Breast epithelium (tissue), 4 donors: ENCODE data around the gene FBN2. TPM values are rescaled to one million over a fixed set of nuclear protein-coding genes. Genes with fewer than 3 reads are reported as not detected.

Experiments
- DNase-seq, 2 donors: peaks; one replicate each; pipeline ENCODE4 v3.0.0-alpha.2; 2019; ENCODE audit warnings: low spot score in 2 of 2
- H3K27ac ChIP-seq, 2 donors: fragments of 200-600 bp; sonication (generic) in 1 of 2; one replicate each; pipeline ENCODE4 v1.5.1; 2016 to 2019; ENCODE audit warnings: mild to moderate bottlenecking in 1 of 2
- H3K27me3 ChIP-seq, 2 donors: fragments of 200-600 bp; sonication (generic) in 1 of 2; one replicate each; pipeline versions ENCODE4 v1.5.1 to v1.6.0; 2017 to 2019; ENCODE audit warnings: control low read depth in 1 of 2, mild to moderate bottlenecking in 1 of 2
- H3K36me3 ChIP-seq: fragments of 200-600 bp; one replicate; pipeline ENCODE4 v1.5.1; 2019
- H3K4me1 ChIP-seq, 2 donors: fragments of 200-600 bp; sonication (generic); one replicate each; pipeline ENCODE4 v1.5.1; 2016 to 2019; ENCODE audit warnings: control low read depth in 1 of 2
- H3K4me3 ChIP-seq, 3 donors: fragments of 200-600 bp; sonication (generic); 1 replicate in 2 of 3; 2 replicates in 1 of 3; pipeline ENCODE4 v1.5.1; 2016 to 2019; ENCODE audit warnings: mild to moderate bottlenecking in 3 of 3, moderate library complexity in 2 of 3
- H3K9me3 ChIP-seq, 2 donors: fragments of 200-600 bp; sonication (generic) in 1 of 2; one replicate each; pipeline ENCODE4 v1.5.1; 2016 to 2019; ENCODE audit warnings: control low read depth in 1 of 2
- POLR2A ChIP-seq: fragments of 450-650 bp; IDR thresholded peaks from one replicate; pipeline ENCODE4 v1.6.1; 2016; ENCODE audit warnings: antibody characterized with exemption, mild to moderate bottlenecking, moderate library complexity
- POLR2AphosphoS5 ChIP-seq, 3 donors: sonication (generic); formaldehyde crosslinking; IDR thresholded peaks; one replicate each; pipeline ENCODE4 v1.6.1; 2017; ENCODE audit warnings: antibody characterized with exemption in 3 of 3
- intact Hi-C: fragments of 100-400 bp; cut with DNase I; formaldehyde crosslinking; loops from one replicate; pipeline ENCODE4 v1.15.1; 2023; ENCODE audit warnings: low total_unique reads
- total RNA-seq, 3 donors: library from RNA; depleted of rRNA; stranded (reverse); fragments of >200 nt; gene quantifications; one replicate each; pipeline ENCODE4 v1.1.0, GENCODE V29; 2016
- TF ChIP-seq, protein P1 (sequence below), 3 donors: fragments of 450-650 bp; IDR thresholded peaks; one replicate each; pipeline ENCODE4 v1.5.1; 2016 to 2017; ENCODE audit warnings: antibody characterized with exemption in 3 of 3, mild to moderate bottlenecking in 3 of 3, moderate library complexity in 3 of 3

Gene FBN2
- total RNA-seq, 3 donors from 2014 or later, result 0.88 to 7.5 (median 1.8) TPM

DNA sequence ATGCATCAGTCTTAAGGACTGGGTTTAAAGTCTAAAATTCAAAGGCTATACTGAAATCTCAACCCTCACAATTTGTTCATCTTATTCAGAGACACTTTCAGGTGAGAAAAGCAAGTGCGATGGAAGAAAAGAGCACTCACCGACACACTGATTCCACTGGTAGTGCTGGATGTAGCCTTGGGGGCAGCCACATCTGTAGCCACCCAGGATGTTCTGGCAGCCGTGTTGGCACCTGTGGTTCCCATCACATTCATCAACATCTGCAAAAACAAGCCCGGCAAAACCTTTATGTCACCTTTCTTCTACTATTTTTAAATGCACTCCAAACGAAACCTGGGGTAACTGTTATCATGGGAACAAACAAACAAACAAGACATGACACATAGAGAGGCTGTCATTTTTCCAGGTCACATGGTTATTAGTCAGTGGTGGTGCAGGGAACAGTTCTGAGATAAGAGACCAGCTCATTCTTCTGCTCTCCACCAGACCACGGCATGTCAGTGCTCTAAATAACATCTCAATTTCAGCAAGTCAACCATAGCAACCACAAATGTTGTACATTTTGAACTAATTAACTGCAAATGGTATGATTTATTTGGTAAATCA is 266.1 kb downstream of the FBN2 start:
- Histone ChIP-seq H3K4me1 (no peaks in the 10 kb centered on the region), H3K27ac (no peak overlapping the region), H3K4me3 (no peak overlapping the region), H3K9me3 (no peaks in the 10 kb centered on the region), H3K27me3 (no peaks in the 10 kb centered on the region), H3K36me3 (no peaks in the 10 kb centered on the region)
- no peak for DNase-seq
- intact Hi-C loops, result no loop called here
- TF ChIP-seq POLR2AphosphoS5 (IDR thresholded peaks at IDR 0.05) (no peak), POLR2A (no peak)
- TF ChIP-seq, protein P1, sequence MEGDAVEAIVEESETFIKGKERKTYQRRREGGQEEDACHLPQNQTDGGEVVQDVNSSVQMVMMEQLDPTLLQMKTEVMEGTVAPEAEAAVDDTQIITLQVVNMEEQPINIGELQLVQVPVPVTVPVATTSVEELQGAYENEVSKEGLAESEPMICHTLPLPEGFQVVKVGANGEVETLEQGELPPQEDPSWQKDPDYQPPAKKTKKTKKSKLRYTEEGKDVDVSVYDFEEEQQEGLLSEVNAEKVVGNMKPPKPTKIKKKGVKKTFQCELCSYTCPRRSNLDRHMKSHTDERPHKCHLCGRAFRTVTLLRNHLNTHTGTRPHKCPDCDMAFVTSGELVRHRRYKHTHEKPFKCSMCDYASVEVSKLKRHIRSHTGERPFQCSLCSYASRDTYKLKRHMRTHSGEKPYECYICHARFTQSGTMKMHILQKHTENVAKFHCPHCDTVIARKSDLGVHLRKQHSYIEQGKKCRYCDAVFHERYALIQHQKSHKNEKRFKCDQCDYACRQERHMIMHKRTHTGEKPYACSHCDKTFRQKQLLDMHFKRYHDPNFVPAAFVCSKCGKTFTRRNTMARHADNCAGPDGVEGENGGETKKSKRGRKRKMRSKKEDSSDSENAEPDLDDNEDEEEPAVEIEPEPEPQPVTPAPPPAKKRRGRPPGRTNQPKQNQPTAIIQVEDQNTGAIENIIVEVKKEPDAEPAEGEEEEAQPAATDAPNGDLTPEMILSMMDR (IDR thresholded peaks at IDR 0.05), result no peak

DNA sequence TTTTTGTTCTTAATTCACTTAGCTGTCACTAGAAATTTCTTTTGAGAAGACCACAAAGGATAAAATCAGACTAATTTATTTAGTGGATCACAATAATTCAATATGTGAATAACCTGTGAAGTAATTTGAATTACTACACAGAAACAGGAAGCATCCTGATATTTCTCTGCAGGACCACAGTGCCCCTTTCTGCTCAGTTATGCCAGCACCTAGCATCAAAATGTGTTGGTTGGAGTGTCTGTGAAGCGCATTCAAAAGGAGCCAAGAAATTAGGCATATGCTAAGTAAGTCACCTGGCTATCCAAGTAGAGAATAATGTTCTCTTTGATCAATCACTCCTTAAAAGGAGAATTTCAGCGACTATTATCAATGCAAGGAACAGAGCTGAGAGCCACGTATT is 267.0 kb downstream of the FBN2 start:
- Histone ChIP-seq H3K27ac (no peak overlapping the region), H3K4me3 (no peak overlapping the region), H3K27me3 (no peaks in the 10 kb centered on the region), H3K4me1 (no peaks in the 10 kb centered on the region), H3K36me3 (no peaks in the 10 kb centered on the region), H3K9me3 (no peaks in the 10 kb centered on the region)
- intact Hi-C loops, result no loop called here
- no peak for TF ChIP-seq POLR2AphosphoS5 (IDR thresholded peaks at IDR 0.05)
- TF ChIP-seq POLR2A, result no peak
- TF ChIP-seq, protein P1 (IDR thresholded peaks at IDR 0.05), result no peak
- no peak for DNase-seq

DNA sequence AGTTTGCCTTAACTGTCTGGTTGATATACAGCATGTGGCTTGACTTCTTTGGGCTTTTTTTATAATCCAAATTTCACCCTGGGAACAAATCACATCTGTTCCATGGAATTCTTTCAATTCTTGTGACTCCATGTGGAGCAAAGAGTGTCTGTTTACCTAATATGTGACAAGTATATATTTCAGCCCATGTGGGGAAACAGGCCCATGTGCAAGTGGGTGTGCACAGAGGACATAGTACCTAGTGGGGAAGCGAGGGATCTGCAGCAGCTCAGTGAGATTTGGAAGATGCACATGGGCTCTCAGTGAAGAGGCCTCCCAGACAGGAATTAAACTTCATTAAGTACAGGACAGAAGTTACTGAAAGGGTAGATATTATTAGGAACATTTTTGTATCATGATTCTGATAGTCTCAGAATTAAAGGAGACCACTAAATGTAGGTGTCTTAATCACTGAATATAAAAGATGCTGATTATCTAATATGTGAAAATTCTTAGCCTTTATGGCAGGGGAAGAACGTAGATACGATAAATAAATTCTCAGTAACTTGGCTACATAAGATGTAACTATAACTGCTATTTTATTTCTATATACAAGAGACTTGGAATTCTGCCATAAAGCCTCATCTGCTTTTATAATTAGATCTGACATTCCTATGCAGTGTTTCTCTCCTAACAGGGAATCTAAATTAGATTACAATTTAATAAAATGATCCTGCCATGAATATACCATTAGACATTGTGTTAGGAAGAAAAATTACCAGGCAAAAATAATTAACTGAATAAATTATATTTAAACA is 273.3 kb downstream of the FBN2 start:
- TF ChIP-seq POLR2AphosphoS5 (IDR thresholded peaks at IDR 0.05) (no peak), POLR2A (no peak)
- TF ChIP-seq, protein P1 (IDR thresholded peaks at IDR 0.05), result no peak
- no peaks in the 10 kb centered on the region for H3K27me3 ChIP-seq
- DNase-seq, result no peak
- intact Hi-C loops, result no loop called here
- no peaks in the 10 kb centered on the region for H3K4me1 ChIP-seq
- no peaks in the 10 kb centered on the region for H3K9me3 ChIP-seq
- no peaks in the 10 kb centered on the region for H3K36me3 ChIP-seq
- no peak overlapping the region for H3K4me3 ChIP-seq
- H3K27ac ChIP-seq, result no peak overlapping the region

GRCh38 chr5:128263357-128263756 is 274.7 kb downstream of the FBN2 start:
- Histone ChIP-seq H3K4me3 (no peak overlapping the region), H3K4me1 (no peaks in the 10 kb centered on the region), H3K27me3 (no peaks in the 10 kb centered on the region), H3K36me3 (no peaks in the 10 kb centered on the region), H3K27ac (no peak overlapping the region), H3K9me3 (no peaks in the 10 kb centered on the region)
- intact Hi-C loops, result no loop called here
- TF ChIP-seq, protein P1 (IDR thresholded peaks at IDR 0.05), result no peak
- TF ChIP-seq POLR2A (no peak), POLR2AphosphoS5 (IDR thresholded peaks at IDR 0.05) (no peak)
- DNase-seq, result no peak

DNA sequence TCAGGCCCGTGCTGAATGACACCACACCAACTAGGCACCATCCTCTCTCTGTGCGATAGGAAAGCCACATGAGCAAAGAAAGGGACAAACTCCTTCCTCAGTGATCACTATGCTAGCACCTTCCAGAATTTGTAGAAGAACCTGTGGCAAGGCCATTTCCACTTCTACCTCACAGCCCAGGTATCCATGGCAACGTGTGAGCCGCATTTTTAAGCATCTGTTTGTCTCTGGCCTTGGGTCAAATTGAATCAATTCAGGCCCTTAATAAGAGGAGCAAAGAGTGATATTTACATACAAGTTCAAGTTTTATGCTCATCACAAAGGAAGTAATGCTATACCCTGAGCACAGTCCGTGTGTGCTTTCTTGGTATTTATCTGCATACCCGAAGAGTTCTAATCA is 275.1 kb downstream of the FBN2 start:
- Histone ChIP-seq H3K4me1 (no peaks in the 10 kb centered on the region), H3K27me3 (no peaks in the 10 kb centered on the region), H3K9me3 (no peaks in the 10 kb centered on the region), H3K4me3 (no peak overlapping the region), H3K27ac (no peak overlapping the region), H3K36me3 (no peaks in the 10 kb centered on the region)
- DNase-seq, result no peak
- intact Hi-C loops, result no loop called here
- TF ChIP-seq POLR2A (no peak), POLR2AphosphoS5 (IDR thresholded peaks at IDR 0.05) (no peak)
- TF ChIP-seq, protein P1 (IDR thresholded peaks at IDR 0.05), result no peak
